IPS-NIHi7 (cell line): Measurements from ENCODE around the gene TK2.
A peak's percentile ranks its signal among the peaks of the same experiment; 100 is the strongest.
"Not testable (repeated sequence)": the region's sequence is repeated elsewhere in the genome, so short reads cannot be mapped to it uniquely, and the experiment has no call there.

Experiments
- DNase-seq: peaks from one replicate; pipeline ENCODE4 v3.0.0; 2012; ENCODE audit warnings: mixed read lengths; ENCODE audit errors: extremely low spot score

The TK2 gene

GRCh38 chr16:66469291-66469946, 80.5 kb downstream of the TK2 start:
- DNase-seq: no peak

DNA sequence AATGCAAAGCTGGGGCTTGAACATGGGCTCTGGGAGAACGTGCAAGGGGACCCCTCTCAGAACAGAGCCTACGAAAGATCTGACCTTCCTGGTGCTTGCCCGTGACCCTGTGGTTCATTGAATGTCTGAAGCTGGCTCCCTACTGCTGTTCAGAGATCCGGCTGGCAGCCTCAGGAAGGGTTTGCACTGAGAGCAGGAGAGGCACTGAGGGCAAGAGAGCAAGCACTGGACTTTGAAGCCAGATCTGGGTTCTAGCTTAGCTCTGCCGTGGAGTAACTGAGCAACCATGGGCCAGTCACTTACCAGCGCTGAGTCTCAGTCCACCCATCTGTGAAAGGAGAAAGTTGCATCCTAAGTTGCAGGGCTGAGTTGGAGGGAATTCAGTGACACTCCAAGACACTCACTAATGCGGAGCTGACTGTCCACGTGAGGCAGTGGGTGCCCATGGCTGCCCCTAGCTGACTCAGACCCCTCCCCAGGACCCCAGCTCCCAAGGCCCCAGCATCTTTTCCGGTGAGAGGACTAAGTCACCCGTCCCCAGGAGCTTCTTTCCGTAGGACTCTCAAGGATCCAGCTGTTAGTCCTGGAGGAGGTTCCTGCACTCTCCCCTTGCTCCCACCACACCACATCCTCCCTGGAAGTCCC, 81.5 kb downstream of the TK2 start:
- DNase-seq: no peak

GRCh38 chr16:66467611-66468010, 82.3 kb downstream of the TK2 start:
- no peak for DNase-seq

GRCh38 chr16:66466636-66467035, 83.3 kb downstream of the TK2 start:
- not testable (repeated sequence) for DNase-seq

DNA sequence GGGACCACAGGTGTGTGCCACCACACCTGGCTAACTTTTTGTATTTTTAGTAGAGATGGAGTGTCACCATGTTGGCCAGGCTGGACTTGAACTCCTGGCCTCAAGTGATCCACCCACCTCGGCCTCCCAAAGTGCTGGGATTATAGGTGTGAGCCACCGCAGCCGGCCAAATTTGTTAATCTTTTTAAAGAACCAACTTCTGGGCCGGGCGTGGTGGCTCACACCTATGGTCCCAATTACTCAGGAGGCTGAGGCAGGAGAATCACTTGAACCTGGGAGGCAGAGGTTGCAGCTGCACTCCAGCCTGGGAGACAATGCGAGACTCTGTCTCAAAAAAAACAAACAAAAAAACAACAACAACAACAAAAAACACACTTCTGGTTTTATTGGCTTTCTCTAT, 84.0 kb downstream of the TK2 start:
- not testable (repeated sequence) for DNase-seq

DNA sequence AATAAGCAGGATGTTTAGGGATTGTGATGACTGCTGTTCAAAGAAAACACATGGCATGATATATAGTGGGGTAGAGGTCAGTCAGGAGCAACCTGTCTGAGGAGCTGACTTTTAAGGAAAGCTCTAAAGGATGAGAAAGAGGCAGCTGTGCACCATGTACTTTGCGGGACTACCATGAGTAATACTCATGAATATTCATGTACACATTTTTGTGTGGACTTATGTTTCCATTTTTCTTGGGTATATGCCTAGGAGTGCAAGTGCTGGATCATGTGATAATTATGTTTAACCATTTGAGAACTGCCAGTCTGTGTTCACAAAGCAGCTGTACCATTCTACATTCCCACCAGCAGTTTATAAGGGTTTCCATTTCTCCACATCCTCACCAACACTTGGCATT, 87.0 kb downstream of the TK2 start:
- no peak for DNase-seq

DNA sequence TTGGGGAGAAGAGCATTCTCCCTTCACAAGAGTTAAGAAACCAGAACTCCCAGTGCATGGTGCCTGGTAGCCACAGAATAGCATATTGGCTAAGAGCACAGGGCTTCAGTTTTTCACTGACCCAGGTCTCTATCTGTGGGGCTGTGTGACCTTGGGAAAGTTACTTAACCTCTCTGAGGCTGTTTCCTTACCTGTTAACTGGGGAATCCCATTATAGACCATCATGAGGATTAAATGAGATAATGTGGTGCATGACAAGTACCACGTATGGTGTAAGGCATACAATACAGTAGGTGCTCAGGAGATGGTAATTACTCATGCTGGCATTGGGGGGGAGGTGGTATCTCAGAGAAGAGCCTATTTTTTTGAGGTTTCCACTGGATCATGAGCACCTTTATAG, 89.2 kb downstream of the TK2 start:
- no peak for DNase-seq

DNA sequence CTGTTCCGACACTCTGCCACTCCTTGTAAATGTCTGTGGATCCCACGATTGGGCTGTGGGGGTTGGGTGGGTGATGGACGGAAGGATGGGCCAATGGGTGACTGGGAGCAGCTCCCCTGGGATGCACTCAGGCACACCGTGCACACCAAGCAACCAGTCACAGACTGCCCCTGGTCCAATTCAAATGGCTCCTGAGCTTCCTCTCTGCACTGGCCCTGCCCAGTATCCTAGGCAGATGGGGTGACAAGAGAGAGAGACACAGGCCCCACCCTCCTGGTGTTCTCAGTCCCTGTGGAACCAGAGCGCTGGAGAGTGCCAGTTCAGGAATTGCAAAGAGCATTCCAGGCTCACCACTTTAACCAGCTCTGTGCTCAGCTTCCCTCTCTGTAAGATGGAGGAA, 90.0 kb downstream of the TK2 start:
- peak; percentile 68 for DNase-seq

- DNase-seq: no peak
Measured at GRCh38 chr16:66458853-66459252, 91.1 kb downstream of the TK2 start.

GRCh38 chr16:66458292-66458691, 91.6 kb downstream of the TK2 start:
- no peak for DNase-seq
